Nephron (organoid): Measurements from ENCODE around the gene ZP2.

ENCODE experiments used
- H3K27ac Mint-ChIP-seq, 3 experiments: 2 replicates each; pipeline ENCODE4 v1.8.0; 2020; ENCODE audit warnings: mixed read lengths in 3 of 3, mild to moderate bottlenecking in 2 of 3, moderate library complexity in 1 of 3
- H3K27me3 Mint-ChIP-seq: 2 replicates; pipeline ENCODE4 v1.8.0; 2021; ENCODE audit warnings: low read depth, mild to moderate bottlenecking, moderate library complexity, mixed read lengths
- H3K36me3 Mint-ChIP-seq: 2 replicates; pipeline ENCODE4 v1.8.0; 2020; ENCODE audit warnings: low read depth, mixed read lengths
- H3K4me1 Mint-ChIP-seq: 2 replicates; pipeline ENCODE4 v1.8.0; 2020; ENCODE audit warnings: mixed read lengths
- H3K4me3 Mint-ChIP-seq, 3 experiments: 2 replicates each; pipeline ENCODE4 v1.8.0; 2020; ENCODE audit warnings: mild to moderate bottlenecking in 3 of 3, mixed read lengths in 3 of 3, moderate library complexity in 2 of 3
- H3K9me3 Mint-ChIP-seq: 2 replicates; pipeline ENCODE4 v1.8.0; 2020; ENCODE audit warnings: mixed read lengths
- CTCF ChIP-seq, 3 experiments: fragments of 200-600 bp; sonication (generic); IDR thresholded peaks; one replicate each; pipeline ENCODE4 v1.5.0; 2021; ENCODE audit warnings: antibody characterized with exemption in 3 of 3; ENCODE audit not compliant: unreplicated experiment in 3 of 3

Gene ZP2

GRCh38 chr16:21162661-21163151, 48.7 kb downstream of the ZP2 start:
- no peak for TF ChIP-seq CTCF (IDR thresholded peaks at IDR 0.05; ENCODE audit: unreplicated experiment in 3 of 3)
- peaks cover 36% of the 10 kb centered on the region for H3K36me3 Mint-ChIP-seq
- H3K4me3 Mint-ChIP-seq: peak overlapping the region in 1 of 3 experiments; percentile 66
- peaks cover 37% of the 10 kb centered on the region for H3K4me1 Mint-ChIP-seq
- H3K27ac Mint-ChIP-seq: peak overlapping the region; percentile 51 to 84 (median 72)
- H3K9me3 Mint-ChIP-seq: no peaks in the 10 kb centered on the region
- H3K27me3 Mint-ChIP-seq: peaks cover 18% of the 10 kb centered on the region

GRCh38 chr16:21161211-21161610, 50.2 kb downstream of the ZP2 start:
- peak overlapping the region in 1 of 3 experiments; percentile 9 for H3K4me3 Mint-ChIP-seq
- H3K9me3 Mint-ChIP-seq: no peaks in the 10 kb centered on the region
- H3K36me3 Mint-ChIP-seq: peaks cover 36% of the 10 kb centered on the region
- no peak overlapping the region for H3K27ac Mint-ChIP-seq
- no peak for TF ChIP-seq CTCF (IDR thresholded peaks at IDR 0.05; ENCODE audit: unreplicated experiment in 3 of 3)
- H3K4me1 Mint-ChIP-seq: peaks cover 42% of the 10 kb centered on the region
- H3K27me3 Mint-ChIP-seq: peaks cover 18% of the 10 kb centered on the region

GRCh38 chr16:21160276-21160675, 51.1 kb downstream of the ZP2 start:
- no peak overlapping the region for H3K27ac Mint-ChIP-seq
- no peak for TF ChIP-seq CTCF (IDR thresholded peaks at IDR 0.05; ENCODE audit: unreplicated experiment in 3 of 3)
- H3K4me3 Mint-ChIP-seq: no peak overlapping the region
- no peaks in the 10 kb centered on the region for H3K9me3 Mint-ChIP-seq
- peaks cover 42% of the 10 kb centered on the region for H3K4me1 Mint-ChIP-seq
- peaks cover 32% of the 10 kb centered on the region for H3K36me3 Mint-ChIP-seq
- peaks cover 18% of the 10 kb centered on the region for H3K27me3 Mint-ChIP-seq

- Mint-ChIP-seq H3K36me3 (peaks cover 25% of the 10 kb centered on the region), H3K4me1 (peaks cover 42% of the 10 kb centered on the region), H3K9me3 (no peaks in the 10 kb centered on the region), H3K27me3 (peaks cover 12% of the 10 kb centered on the region), H3K27ac (peak overlapping the region in 1 of 3 experiments; percentile 40), H3K4me3 (peak overlapping the region; percentile 91 to 94 (median 93))
- TF ChIP-seq CTCF (IDR thresholded peaks at IDR 0.05; ENCODE audit: unreplicated experiment in 3 of 3): no peak
These were observed 52.0 kb downstream of the ZP2 start for GRCh38 chr16:21159281-21159951.

GRCh38 chr16:21158208-21159110, 52.9 kb downstream of the ZP2 start, which contains the start of gene LDAF1:
TSS of gene LDAF1 (plus strand) at chr16:21158674. CDS start at chr16:21161183, 2,509 bp downstream.
- no peaks in the 10 kb centered on the region for H3K9me3 Mint-ChIP-seq
- peaks cover 12% of the 10 kb centered on the region for H3K27me3 Mint-ChIP-seq
- H3K4me3 Mint-ChIP-seq: peak within 1 kb of the TSS; percentile 91 to 94 (median 93)
- H3K36me3 Mint-ChIP-seq: peaks cover 19% of the 10 kb centered on the region
- TF ChIP-seq CTCF (IDR thresholded peaks at IDR 0.05; ENCODE audit: unreplicated experiment in 3 of 3): no peak
- peaks cover 42% of the 10 kb centered on the region for H3K4me1 Mint-ChIP-seq
- H3K27ac Mint-ChIP-seq: peak within 1 kb of the TSS in 1 of 3 experiments; percentile 40
